Neuronal stem cell (in vitro differentiated cells): Measurements from ENCODE around the gene FAM3B.
A peak's percentile ranks its signal among the peaks of the same experiment; 100 is the strongest.
"Not testable (repeated sequence)": the region's sequence is repeated elsewhere in the genome, so short reads cannot be mapped to it uniquely, and the experiment has no call there.

Experiments
- DNase-seq: peaks from one replicate; pipeline ENCODE4 v3.0.0-alpha.2; 2013; ENCODE audit warnings: low spot score
- H2AFZ ChIP-seq: one replicate; pipeline ENCODE4 v1.6.1; 2013; ENCODE audit warnings: mild to moderate bottlenecking, low read length, inconsistent platforms
- H2AK5ac ChIP-seq: 2 replicates; pipeline ENCODE4 v1.6.1; 2013; ENCODE audit warnings: low read depth, mild to moderate bottlenecking, inconsistent platforms, low read length, moderate library complexity, mixed read lengths
- H2BK120ac ChIP-seq: 2 replicates; pipeline ENCODE4 v1.6.1; 2013; ENCODE audit warnings: low read depth, mild to moderate bottlenecking, inconsistent platforms, low read length, moderate library complexity, mixed read lengths
- H2BK12ac ChIP-seq: one replicate; pipeline ENCODE4 v1.6.1; 2013; ENCODE audit warnings: low read length, inconsistent platforms
- H2BK15ac ChIP-seq: 2 replicates; pipeline ENCODE4 v1.6.1; 2013; ENCODE audit warnings: mild to moderate bottlenecking, low read length, inconsistent platforms, mixed read lengths
- H2BK5ac ChIP-seq: one replicate; pipeline ENCODE4 v1.6.1; 2013; ENCODE audit warnings: inconsistent platforms, mild to moderate bottlenecking, low read length, moderate library complexity
- H3K14ac ChIP-seq: one replicate; pipeline ENCODE4 v1.6.1; 2013; ENCODE audit warnings: low read length, inconsistent platforms
- H3K18ac ChIP-seq: 2 replicates; pipeline ENCODE4 v1.6.1; 2013; ENCODE audit warnings: low read length, inconsistent platforms
- H3K23ac ChIP-seq: 2 replicates; pipeline ENCODE4 v1.6.1; 2013; ENCODE audit warnings: low read depth, mild to moderate bottlenecking, mixed read lengths, low read length, inconsistent platforms; ENCODE audit not compliant: poor library complexity
- H3K27ac ChIP-seq: replicated peaks from 3 replicates; pipeline ENCODE4 v1.5.1; 2013; ENCODE audit warnings: low read length, inconsistent platforms
- H3K27me3 ChIP-seq, 3 experiments: 2 replicates each; pipeline ENCODE4 v1.6.1; 2013; ENCODE audit warnings: low read length in 3 of 3, mild to moderate bottlenecking in 2 of 3, inconsistent platforms in 1 of 3, low read depth in 1 of 3, mixed read lengths in 1 of 3, moderate library complexity in 1 of 3; ENCODE audit not compliant: control insufficient read depth in 3 of 3, insufficient read depth in 3 of 3
- H3K36me3 ChIP-seq, 2 donors: replicated peaks in 1 of 2; 2 replicates each; pipeline ENCODE4 v1.6.1; 2013; ENCODE audit warnings: low read length in 2 of 2; ENCODE audit not compliant: control insufficient read depth in 2 of 2, insufficient read depth in 2 of 2
- H3K4ac ChIP-seq: 2 replicates; pipeline ENCODE4 v1.6.1; 2013; ENCODE audit warnings: inconsistent platforms, mild to moderate bottlenecking, low read length, moderate library complexity
- H3K4me1 ChIP-seq, 2 donors: 1 replicate in 1 of 2; 2 replicates in 1 of 2; pipeline ENCODE4 v1.6.1; 2013; ENCODE audit warnings: low read length in 2 of 2, low read depth in 1 of 2; ENCODE audit not compliant: control insufficient read depth in 2 of 2, insufficient read depth in 1 of 2
- H3K4me2 ChIP-seq: one replicate; pipeline ENCODE4 v1.6.1; 2013; ENCODE audit warnings: mild to moderate bottlenecking, low read length, inconsistent platforms; ENCODE audit not compliant: insufficient read depth, poor library complexity, severe bottlenecking
- H3K4me3 ChIP-seq, 2 donors: 2 replicates each; pipeline ENCODE4 v1.5.1; 2013; ENCODE audit warnings: low read length in 2 of 2, mild to moderate bottlenecking in 2 of 2, inconsistent platforms in 1 of 2, moderate library complexity in 1 of 2
- H3K79me1 ChIP-seq: one replicate; pipeline ENCODE4 v1.6.1; 2013; ENCODE audit warnings: low read depth, mild to moderate bottlenecking, inconsistent platforms, low read length, moderate library complexity
- H3K9ac ChIP-seq: one replicate; pipeline ENCODE4 v1.6.1; 2013; ENCODE audit warnings: mild to moderate bottlenecking, low read depth, low read length, inconsistent platforms; ENCODE audit not compliant: poor library complexity
- H3K9me3 ChIP-seq, 2 donors: replicated peaks in 1 of 2; 2 replicates each; pipeline versions ENCODE3 to v1.6.1; 2013; ENCODE audit warnings: low read length in 2 of 2, mild to moderate bottlenecking in 2 of 2, inconsistent platforms in 1 of 2, low read depth in 1 of 2, mixed read lengths in 1 of 2, moderate library complexity in 1 of 2; ENCODE audit not compliant: control insufficient read depth in 2 of 2, insufficient read depth in 1 of 2
- H4K8ac ChIP-seq: one replicate; pipeline ENCODE4 v1.6.1; 2013; ENCODE audit warnings: low read depth, mild to moderate bottlenecking, inconsistent platforms, low read length, moderate library complexity
- H4K91ac ChIP-seq: one replicate; pipeline ENCODE4 v1.6.1; 2013; ENCODE audit warnings: low read length, low read depth, mild to moderate bottlenecking, inconsistent platforms; ENCODE audit not compliant: poor library complexity
- WGBS, 2 donors: extraction: QIAGEN DNeasy Blood & Tissue Kit; methylation state at CpG; one replicate each; pipeline ENCODE4 v1.1.7; 2013; ENCODE audit warnings: missing lambda C conversion rate in 2 of 2, mixed read lengths in 1 of 2; ENCODE audit not compliant: insufficient read length in 2 of 2, insufficient replicate concordance in 1 of 2; ENCODE audit errors: extremely low coverage in 2 of 2; 5-methylcytosine and 5-hydroxymethylcytosine counted together

FAM3B gene

GRCh38 chr21:41359754-41360071, 43.1 kb downstream of the FAM3B start:
- not testable (repeated sequence) for H4K8ac ChIP-seq, H3K9me3 ChIP-seq, H3K36me3 ChIP-seq, H3K4me2 ChIP-seq, H3K14ac ChIP-seq, H3K27me3 ChIP-seq, H2BK12ac ChIP-seq, H3K9ac ChIP-seq, H3K23ac ChIP-seq, H3K4me1 ChIP-seq, DNase-seq, H2BK15ac ChIP-seq, H2AFZ ChIP-seq, H3K79me1 ChIP-seq, H2BK120ac ChIP-seq, H2AK5ac ChIP-seq, H3K4me3 ChIP-seq, H3K27ac ChIP-seq, H2BK5ac ChIP-seq, H4K91ac ChIP-seq, H3K4ac ChIP-seq
- no CpG with 5 or more reads among the region's 4 CpGs for WGBS, 2 donors
- peak overlapping the region; percentile 24 for H3K18ac ChIP-seq

- H3K4me1 ChIP-seq: peaks cover 0 to 2% of the 10 kb centered on the region in 2 donors
- H2AK5ac ChIP-seq: peak overlapping the region; percentile 58
- no peaks in the 10 kb centered on the region for H3K36me3 ChIP-seq
- no peak overlapping the region for H3K27ac ChIP-seq
- no peak overlapping the region for H3K4me3 ChIP-seq
- H2BK120ac ChIP-seq: no peak overlapping the region
- no peak overlapping the region for H3K4ac ChIP-seq
- H4K91ac ChIP-seq: no peak overlapping the region
- no peak overlapping the region for H4K8ac ChIP-seq
- no peak overlapping the region for H2AFZ ChIP-seq
- no peak overlapping the region for H3K4me2 ChIP-seq
- H3K9ac ChIP-seq: no peak overlapping the region
- H3K79me1 ChIP-seq: no peaks in the 10 kb centered on the region
- H3K27me3 ChIP-seq: no peaks in the 10 kb centered on the region
- no CpG with 5 or more reads among the region's 22 CpGs for WGBS, 2 donors
- H3K18ac ChIP-seq: peak overlapping the region; percentile 24
- H2BK15ac ChIP-seq: no peak overlapping the region
- H2BK5ac ChIP-seq: no peak overlapping the region
- DNase-seq: no peak
- no peak overlapping the region for H2BK12ac ChIP-seq
- no peak overlapping the region for H3K14ac ChIP-seq
- no peak overlapping the region for H3K23ac ChIP-seq
- H3K9me3 ChIP-seq: no peaks in the 10 kb centered on the region
Measured at GRCh38 chr21:41360072-41360821, 43.6 kb downstream of the FAM3B start.

GRCh38 chr21:41361053-41361785, 44.6 kb downstream of the FAM3B start:
- DNase-seq: no peak
- peaks cover 0 to 2% of the 10 kb centered on the region in 2 donors for H3K4me1 ChIP-seq
- no peak overlapping the region for H2AFZ ChIP-seq
- H2BK5ac ChIP-seq: no peak overlapping the region
- no peak overlapping the region for H3K27ac ChIP-seq
- H4K8ac ChIP-seq: no peak overlapping the region
- H3K4me2 ChIP-seq: no peak overlapping the region
- H3K23ac ChIP-seq: no peak overlapping the region
- no peak overlapping the region for H3K4me3 ChIP-seq
- no peak overlapping the region for H2BK12ac ChIP-seq
- no peak overlapping the region for H3K4ac ChIP-seq
- no peak overlapping the region for H4K91ac ChIP-seq
- H3K36me3 ChIP-seq: no peaks in the 10 kb centered on the region
- no peak overlapping the region for H3K18ac ChIP-seq
- no peaks in the 10 kb centered on the region for H3K27me3 ChIP-seq
- peak overlapping the region; percentile 30 for H2BK15ac ChIP-seq
- WGBS, 2 donors: no CpG with 5 or more reads among the region's 16 CpGs
- peak overlapping the region; percentile 30 for H2BK120ac ChIP-seq
- no peaks in the 10 kb centered on the region for H3K79me1 ChIP-seq
- H2AK5ac ChIP-seq: no peak overlapping the region
- H3K9ac ChIP-seq: no peak overlapping the region
- H3K14ac ChIP-seq: no peak overlapping the region
- no peaks in the 10 kb centered on the region for H3K9me3 ChIP-seq

GRCh38 chr21:41361786-41362604, 45.4 kb downstream of the FAM3B start, which contains the start of gene MX2:
Gene MX2, plus strand, starts transcription at chr21:41362027. Its CDS starts 14,880 bp downstream, at chr21:41376907.
- Histone ChIP-seq H2BK15ac (peak within 1 kb of the TSS; percentile 30), H3K4me2 (no peak within 1 kb of the TSS), H3K23ac (no peak within 1 kb of the TSS), H2BK12ac (no peak within 1 kb of the TSS), H3K4me1 (peaks cover 0 to 2% of the 10 kb centered on the region in 2 donors), H2AFZ (no peak within 1 kb of the TSS), H4K91ac (no peak within 1 kb of the TSS), H2BK120ac (peak within 1 kb of the TSS; percentile 30), H3K79me1 (no peaks in the 10 kb centered on the region), H3K4ac (no peak within 1 kb of the TSS), H3K27me3 (no peaks in the 10 kb centered on the region), H2AK5ac (peak within 1 kb of the TSS; percentile 36), H3K9ac (no peak within 1 kb of the TSS), H3K36me3 (no peaks in the 10 kb centered on the region), H3K14ac (no peak within 1 kb of the TSS), H3K18ac (no peak within 1 kb of the TSS), H3K27ac (no peak within 1 kb of the TSS), H3K9me3 (no peaks in the 10 kb centered on the region), H3K4me3 (no peak within 1 kb of the TSS), H4K8ac (no peak within 1 kb of the TSS), H2BK5ac (no peak within 1 kb of the TSS)
- no CpG with 5 or more reads among the region's 24 CpGs for WGBS, 2 donors
- DNase-seq: no peak
